Left cardiac atrium (tissue), 4 donors: ENCODE data around the gene TDP1. TPM values are rescaled to one million over a fixed set of nuclear protein-coding genes. Genes with fewer than 3 reads are reported as not detected.
"Not testable (repeated sequence)": the region's sequence is repeated elsewhere in the genome, so short reads cannot be mapped to it uniquely, and the experiment has no call there.

Experiments
- ATAC-seq, 2 donors: fragments of 200-7000 bp; cut with Tn5 transposase; one replicate each; pipeline ENCODE4 v1.9.1; 2020; ENCODE audit warnings: mild to moderate bottlenecking in 2 of 2, moderate library complexity in 2 of 2
- DNase-seq: peaks from one replicate; pipeline ENCODE4 v3.0.0-alpha.2; 2020
- intact Hi-C, 2 donors: fragments of 100-400 bp; cut with DNase I; formaldehyde crosslinking; loops; one replicate each; pipeline versions ENCODE4 v1.14.1 to v1.15.1; 2022 to 2023
- total RNA-seq, 2 donors: library from RNA; stranded (reverse); fragmentation: NEBNext Ultra II Directional; extraction: Animal tissue kit (Norgen Biotek cat#: 25700); gene quantifications; one replicate each; pipeline ENCODE4 v1.2.1, GENCODE V29; 2021
- donor health status: DM: no; HTN: yes; CAD: no.
- donor health status: DM: no; HTN: yes; CAD: no; lungs with severe emphysema.
- donor health status: DM: yes; HTN: yes; CAD: no.
- donor health status: Dilated cardiomyopathy.

The TDP1 gene
- total RNA-seq, 2 donors from 2014 or later: 4.9 to 6.3 TPM

GRCh38 chr14:89977668-89978067 lies 21.9 kb downstream of the TDP1 start:
- no peak for DNase-seq
- intact Hi-C loops: no loop called here
- ATAC-seq: no peak

GRCh38 chr14:89978656-89979055 lies 22.9 kb downstream of the TDP1 start:
- ATAC-seq (no peak), DNase-seq (no peak)
- intact Hi-C loops: no loop called here

DNA sequence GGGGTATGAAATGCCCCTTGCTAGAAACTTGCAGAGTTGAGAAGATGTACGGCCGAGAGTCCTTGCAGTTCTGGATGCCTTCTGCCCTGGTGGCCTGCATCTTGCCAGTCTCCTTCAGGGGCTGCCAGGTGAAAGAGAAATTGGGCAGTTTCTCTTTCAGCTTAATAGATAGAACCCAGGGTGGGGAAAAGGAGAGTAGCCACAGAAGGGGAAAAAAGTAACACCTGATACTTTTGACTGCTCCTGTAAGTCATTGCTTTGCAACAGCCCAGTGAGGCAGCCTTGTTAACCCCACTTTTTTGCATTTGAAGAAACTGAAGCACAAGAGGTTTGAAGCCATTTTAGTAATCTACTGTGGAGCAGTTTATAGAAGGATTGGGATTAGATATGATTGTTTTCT lies 27.6 kb downstream of the TDP1 start:
- DNase-seq (no peak), ATAC-seq (no peak)
- intact Hi-C loops: no loop called here

GRCh38 chr14:89986462-89987160 lies 30.9 kb downstream of the TDP1 start:
- no peak for ATAC-seq
- DNase-seq: no peak
- intact Hi-C loops: no loop called here

- ATAC-seq: no peak
- intact Hi-C loops: no loop called here
- no peak for DNase-seq
These were observed 31.4 kb downstream of the TDP1 start for GRCh38 chr14:89987161-89987475.

DNA sequence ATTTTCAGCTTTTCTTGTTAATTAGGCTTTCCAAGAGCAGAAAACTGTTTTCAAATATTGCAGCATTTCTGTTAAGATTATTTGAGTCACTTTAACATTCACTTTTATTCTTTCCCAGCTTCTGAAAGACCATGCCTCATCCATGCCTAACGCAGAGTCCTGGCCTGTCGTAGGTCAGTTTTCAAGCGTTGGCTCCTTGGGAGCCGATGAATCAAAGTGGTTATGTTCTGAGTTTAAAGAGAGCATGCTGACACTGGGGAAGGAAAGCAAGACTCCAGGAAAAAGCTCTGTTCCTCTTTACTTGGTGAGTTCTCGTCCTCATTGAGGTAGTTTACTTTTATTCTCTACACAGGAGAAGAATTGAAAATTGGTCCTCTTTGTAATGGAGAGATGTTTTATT lies 33.1 kb downstream of the TDP1 start:
- intact Hi-C loops: no loop called here
- ATAC-seq (no peak), DNase-seq (no peak)

DNA sequence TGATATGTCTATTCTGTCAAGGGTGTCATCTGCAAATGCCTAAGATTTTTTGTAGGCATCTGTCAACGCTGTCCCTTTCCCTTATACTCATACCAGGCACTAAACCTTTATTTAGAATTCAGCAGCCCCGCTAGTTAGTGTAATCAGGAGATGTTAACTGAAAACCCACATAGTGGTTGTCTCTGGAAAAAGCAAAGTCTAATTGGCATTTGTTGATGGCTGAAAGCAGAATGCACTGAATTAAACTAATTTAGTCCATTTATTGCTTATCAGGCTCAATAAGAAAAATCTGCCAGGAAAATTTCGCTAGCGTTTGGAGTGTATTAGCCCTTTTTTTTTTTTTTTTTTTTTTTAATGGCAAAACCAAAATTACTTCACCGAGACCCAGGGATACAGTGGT lies 34.5 kb downstream of the TDP1 start:
- DNase-seq (no peak), ATAC-seq (no peak)
- intact Hi-C loops: no loop called here

DNA sequence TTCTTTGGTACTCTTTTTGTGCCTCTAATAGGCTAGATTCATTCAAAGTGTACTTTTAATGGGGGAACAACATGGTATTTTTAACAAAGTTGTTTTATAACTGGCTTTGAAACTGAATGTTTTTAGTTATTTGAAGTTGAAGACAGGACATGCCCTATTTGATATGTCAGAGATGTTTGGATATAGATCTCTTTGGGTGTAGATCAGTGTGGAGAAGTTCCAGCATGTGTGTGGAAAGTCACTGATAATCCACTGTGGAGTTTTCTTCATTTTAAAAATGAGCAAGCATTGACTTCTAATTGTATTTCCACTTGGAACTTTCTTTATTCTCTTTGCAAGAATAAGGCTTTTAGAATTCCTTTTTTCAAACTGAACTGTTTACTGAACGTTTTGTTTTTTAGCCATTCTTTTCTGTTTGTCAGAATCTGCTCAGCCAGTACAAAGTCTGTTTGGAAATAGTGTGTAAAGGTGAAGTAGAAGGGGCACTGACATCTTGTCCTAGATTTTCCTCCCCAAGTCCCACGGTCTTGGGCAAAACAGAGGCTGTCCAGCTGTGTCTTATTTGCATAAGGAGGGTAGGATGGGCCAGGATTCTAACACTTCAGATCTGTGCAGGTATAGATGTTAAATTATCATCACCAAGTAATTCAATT lies 35.0 kb downstream of the TDP1 start:
- ATAC-seq (peak in 1 of 2 donors; percentile 47), DNase-seq (no peak)
- intact Hi-C loops: no loop called here

- no peak for DNase-seq
- ATAC-seq: no peak
- intact Hi-C loops: no loop called here
These were observed 36.5 kb downstream of the TDP1 start for GRCh38 chr14:89992273-89992672.

GRCh38 chr14:89996963-89997362 lies 41.2 kb downstream of the TDP1 start:
- intact Hi-C loops: no loop called here
- ATAC-seq (no peak), DNase-seq (no peak)

- ATAC-seq (no peak), DNase-seq (no peak)
- intact Hi-C loops: no loop called here
These were observed 45.2 kb downstream of the TDP1 start for GRCh38 chr14:90000935-90001334.

GRCh38 chr14:90003526-90004307 lies 48.0 kb downstream of the TDP1 start:
- intact Hi-C loops: no loop called here
- DNase-seq: no peak
- ATAC-seq: no peak

DNA sequence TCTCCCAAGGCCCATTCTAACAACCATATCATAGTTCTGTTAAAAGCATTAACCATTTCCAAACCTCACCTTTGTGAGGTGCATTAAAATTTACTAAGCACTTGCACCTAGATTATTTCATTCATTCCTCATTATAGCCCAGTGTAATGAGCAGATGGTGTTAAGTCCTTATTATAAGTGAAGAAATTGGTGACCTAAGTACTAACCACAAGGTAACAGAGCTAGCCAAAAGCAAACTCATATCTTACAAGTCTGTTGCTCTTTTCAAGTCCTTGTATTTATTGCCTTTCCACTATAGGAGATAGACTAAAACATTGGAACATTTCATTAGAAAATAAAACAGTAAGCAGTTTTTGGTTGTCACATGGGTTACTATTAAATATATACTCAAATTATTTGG lies 49.7 kb downstream of the TDP1 start:
- intact Hi-C loops: no loop called here
- ATAC-seq (no peak), DNase-seq (no peak)

GRCh38 chr14:90005939-90006530 lies 50.3 kb downstream of the TDP1 start:
- ATAC-seq (no peak), DNase-seq (no peak)
- intact Hi-C loops: no loop called here

GRCh38 chr14:90017371-90017770 lies 61.6 kb downstream of the TDP1 start:
- DNase-seq (no peak), ATAC-seq (no peak)
- intact Hi-C loops: no loop called here

DNA sequence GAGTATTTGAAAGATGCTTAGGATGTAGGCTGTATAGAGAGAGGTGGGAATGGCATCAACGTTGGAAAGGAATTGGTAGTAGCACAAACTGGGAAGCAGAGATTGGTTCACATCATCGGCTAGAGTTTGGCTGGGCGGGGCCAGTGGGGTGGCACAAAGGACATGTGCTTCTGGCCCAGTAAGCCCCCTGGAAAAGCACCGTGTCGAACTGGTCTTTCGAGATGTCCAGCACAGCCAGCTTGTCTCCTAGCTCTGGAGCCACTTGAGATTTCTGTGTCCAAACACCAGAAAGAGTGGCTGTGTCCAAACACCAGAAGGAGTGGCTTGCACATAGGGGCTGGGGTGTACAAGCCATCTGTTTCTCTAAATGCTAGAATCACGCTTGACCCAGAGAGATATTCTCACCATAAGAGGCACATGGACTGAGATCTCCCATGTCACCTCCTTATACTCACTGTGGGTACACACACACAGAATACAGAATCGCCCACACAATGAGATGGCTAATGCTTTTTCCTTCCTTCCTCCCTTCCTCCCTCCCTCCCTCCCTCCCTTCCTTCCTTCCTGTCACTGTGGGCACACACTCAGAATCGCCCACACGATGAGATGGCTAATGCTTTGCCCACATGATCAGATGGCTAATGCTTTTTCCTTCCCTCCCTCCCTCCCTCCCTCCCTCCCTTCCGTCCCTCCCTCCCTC lies 64.2 kb downstream of the TDP1 start:
- intact Hi-C loops: no loop called here
- ATAC-seq (no peak), DNase-seq (no peak)

GRCh38 chr14:90023176-90023896 lies 67.6 kb downstream of the TDP1 start:
- peak in 1 of 2 donors; percentile 69 for ATAC-seq
- intact Hi-C loops: no loop called here
- no peak for DNase-seq

GRCh38 chr14:90024910-90025309 lies 69.2 kb downstream of the TDP1 start:
- no peak for DNase-seq
- peak; percentile 50 to 66 for ATAC-seq
- intact Hi-C loops: no loop called here

DNA sequence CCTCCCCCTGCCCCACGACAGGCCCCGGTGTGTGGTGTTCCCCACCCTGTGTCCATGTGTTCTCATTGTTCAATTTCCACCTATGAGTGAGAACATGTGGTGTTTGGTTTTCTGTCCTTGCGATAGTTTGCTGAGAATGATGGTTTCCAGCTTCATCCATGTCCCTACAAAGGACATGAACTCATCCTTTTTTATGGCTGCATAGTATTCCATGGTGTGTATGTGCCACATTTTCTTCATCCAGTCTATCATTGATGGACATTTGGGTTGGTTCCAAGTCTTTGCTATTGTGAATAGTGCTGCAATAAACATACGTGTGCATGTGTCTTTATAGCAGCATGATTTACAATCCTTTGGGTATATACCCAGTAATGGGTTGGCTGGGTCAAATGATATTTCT lies 70.9 kb downstream of the TDP1 start:
- intact Hi-C loops, ATAC-seq, DNase-seq: not testable (repeated sequence)
